SK-N-DZ (cell line): ENCODE data around the gene TRIM40. TPM values are rescaled to one million over a fixed set of nuclear protein-coding genes. Genes with fewer than 3 reads are reported as not detected.

Experiments
- DNase-seq: peaks from one replicate; pipeline ENCODE4 v3.0.0-alpha.2; 2015; ENCODE audit warnings: low spot score
- polyA plus RNA-seq, 2 experiments: library from polyadenylated mRNA; depleted of rRNA; stranded (reverse); fragments of >200 nt; gene quantifications; 2 replicates each; pipeline ENCODE4 v1.2.3, GENCODE V29; 2014

Gene TRIM40, protein sequence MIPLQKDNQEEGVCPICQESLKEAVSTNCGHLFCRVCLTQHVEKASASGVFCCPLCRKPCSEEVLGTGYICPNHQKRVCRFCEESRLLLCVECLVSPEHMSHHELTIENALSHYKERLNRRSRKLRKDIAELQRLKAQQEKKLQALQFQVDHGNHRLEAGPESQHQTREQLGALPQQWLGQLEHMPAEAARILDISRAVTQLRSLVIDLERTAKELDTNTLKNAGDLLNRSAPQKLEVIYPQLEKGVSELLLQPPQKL
- polyA plus RNA-seq (2014; cell fraction: cytosol; rRNA removed), result 0.08 TPM in 1 of 2 replicates, not detected in the other
- 0.09 TPM in 1 of 2 replicates, not detected in the other for polyA plus RNA-seq (2014; cell fraction: nucleus; rRNA removed)

DNA sequence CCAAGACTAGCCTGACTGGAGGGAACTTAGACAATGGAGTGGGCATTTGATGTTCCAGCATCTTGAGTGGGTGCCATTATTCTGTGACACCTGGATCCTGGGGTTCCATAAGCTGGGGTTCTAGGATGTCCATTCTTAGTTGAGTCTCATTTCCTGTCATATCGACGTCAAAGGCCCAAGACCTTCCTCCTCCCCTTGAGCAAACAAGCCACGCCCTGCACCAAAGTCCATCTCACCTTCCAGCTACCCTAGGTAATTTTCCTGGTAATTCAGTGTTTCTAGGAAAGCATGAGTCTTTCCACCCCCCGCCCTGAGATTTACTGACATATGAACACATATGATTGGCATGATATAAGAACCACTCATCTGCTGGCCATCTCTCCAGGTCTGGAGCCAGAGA lies at the start of gene TRIM40:
Gene TRIM40, plus strand, starts transcription at position 384 of the 400 bp plus-strand sequence. CDS start 897 bp downstream, outside the sequence.
- no peak for DNase-seq

DNA sequence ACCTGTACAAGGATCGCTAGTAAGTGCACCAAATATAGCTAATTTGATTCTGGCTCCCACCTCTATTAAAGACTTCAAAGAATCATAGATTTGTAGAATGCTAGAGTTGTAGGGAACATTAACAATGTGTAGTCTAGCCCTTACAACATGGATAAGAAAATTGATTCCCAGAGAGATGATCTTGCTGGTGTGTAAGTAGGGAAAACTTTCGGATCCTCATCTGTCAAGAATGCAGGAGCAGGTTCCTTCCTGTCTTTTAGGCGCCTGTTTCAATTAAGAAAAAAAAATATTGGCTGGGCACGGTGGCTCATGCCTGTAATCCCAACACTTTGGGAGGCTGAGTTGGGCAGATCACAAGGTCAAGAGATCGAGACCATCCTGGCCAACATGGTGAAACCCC lies 48.1 kb upstream of the TRIM40 start:
- DNase-seq, result no peak

DNA sequence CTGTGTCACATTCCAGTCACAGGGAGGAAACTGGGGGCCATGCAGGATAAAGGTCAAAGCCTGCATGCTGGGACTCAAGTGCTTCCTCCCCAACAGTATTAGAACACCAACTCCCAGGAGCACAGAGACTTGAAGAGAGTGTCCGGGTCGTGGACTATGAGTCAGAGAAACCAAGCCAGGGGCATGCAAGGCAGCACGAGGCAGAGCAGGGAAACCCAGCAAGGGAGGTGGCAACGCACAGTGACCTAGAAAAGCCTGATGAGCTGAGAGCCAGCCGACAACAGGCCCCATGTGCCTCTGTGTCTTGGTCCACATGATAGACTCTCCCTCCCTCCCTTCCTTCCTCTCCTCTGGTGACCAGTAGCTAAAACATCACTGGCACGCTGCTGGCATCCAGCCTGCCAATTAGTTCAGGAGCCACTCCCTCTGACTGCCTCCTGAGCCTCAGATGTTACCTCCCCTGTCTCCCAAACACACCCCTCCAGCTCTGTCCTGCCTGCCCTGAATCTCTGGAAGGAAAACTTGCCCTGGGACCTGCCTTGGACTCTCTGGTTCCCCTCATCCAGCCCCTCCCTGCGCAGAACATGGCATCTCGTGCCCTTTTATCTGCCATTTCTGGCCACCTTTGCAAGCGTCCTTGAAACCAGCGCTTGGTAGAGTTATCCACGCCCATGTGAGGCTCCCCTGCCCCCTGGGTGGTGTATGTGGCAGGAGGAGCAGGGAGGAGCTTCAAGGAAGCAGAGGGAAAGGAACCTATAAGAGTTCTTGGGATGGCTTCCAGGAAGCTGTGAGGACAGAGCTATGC lies 44.2 kb upstream of the TRIM40 start:
- no peak for DNase-seq

DNA sequence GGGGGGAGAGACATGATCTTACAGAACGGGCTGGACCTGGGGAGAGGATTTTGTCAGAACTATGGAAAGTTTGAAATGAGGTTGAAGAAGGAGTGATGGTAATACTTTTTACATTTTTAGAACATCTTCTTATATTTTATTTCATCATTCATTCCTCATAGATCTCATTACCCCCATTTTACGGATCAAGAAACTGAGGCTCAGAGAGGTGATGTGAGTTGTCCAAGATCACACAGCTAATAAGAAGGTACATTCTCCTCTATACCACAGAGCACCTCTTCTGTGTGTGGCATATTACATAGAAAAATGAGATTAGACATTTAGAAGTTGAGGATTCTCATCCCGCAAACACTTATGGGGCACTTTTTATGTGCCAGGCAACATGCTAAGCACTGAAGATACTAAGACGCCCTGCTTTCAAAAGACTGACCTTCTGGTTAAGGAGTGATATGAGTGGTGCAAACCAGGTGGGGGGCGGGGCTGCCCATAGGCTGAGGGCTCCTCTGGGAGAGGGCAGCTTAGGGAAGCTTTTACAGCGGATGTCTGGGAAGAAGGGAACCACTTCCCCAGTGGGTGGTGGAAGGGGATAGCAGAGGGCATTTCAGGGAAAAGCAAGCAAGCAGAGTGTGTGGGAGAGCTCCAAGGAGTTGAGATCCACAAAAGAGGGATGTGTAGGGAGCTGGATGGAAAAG lies 42.9 kb upstream of the TRIM40 start:
- DNase-seq, result no peak

DNA sequence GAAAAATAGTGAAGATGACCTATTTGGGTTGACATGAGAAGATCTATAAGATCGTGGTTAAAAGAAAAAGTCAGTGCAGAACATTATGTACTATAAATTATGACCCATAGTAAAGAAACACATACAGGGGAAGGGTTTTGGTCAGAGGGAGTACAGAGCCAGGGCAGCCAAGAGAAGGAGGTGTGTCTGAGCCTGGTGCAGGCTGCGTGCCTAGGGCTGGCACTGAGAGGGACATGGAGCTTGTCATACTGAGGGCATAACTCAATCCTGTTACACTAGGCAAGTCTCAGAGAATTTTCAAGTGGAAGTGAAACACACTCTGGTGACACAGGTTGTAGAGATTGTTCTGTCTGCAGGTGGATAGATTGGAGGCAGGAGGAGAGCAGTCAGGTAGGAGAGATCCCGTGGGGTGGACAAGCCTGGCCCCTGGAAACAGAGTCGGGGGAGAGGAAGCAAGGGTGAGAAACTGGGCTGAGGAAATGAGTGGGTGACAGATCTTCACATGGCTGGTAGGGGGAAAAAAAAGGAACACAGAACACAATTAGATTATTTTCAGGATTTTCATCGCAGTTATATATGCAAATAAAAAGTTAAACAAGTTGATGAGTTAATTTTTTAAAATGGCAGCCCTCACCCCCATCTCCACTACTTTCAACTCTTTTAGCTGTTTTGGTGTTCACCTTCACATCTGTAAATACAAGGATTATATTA lies 41.8 kb upstream of the TRIM40 start:
- DNase-seq, result no peak

DNA sequence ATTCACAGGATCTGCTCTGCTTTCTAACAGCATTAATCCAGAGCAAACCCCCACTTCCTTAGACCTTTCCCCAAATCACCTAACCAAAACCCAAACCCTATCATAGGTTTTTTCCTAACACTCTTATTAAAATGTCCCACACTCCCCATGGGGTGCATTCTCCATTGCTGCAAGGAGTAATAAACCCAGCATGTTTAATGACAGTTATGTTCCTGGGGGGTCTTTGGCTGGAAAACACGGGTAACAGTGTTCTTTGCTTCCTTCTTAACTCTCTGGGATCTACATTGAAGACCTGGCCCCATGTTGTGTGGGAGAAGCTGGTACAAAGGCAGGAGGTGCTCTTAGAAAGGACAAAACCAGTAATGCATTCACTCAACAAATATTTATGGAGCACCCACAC lies 39.1 kb upstream of the TRIM40 start:
- no peak for DNase-seq

DNA sequence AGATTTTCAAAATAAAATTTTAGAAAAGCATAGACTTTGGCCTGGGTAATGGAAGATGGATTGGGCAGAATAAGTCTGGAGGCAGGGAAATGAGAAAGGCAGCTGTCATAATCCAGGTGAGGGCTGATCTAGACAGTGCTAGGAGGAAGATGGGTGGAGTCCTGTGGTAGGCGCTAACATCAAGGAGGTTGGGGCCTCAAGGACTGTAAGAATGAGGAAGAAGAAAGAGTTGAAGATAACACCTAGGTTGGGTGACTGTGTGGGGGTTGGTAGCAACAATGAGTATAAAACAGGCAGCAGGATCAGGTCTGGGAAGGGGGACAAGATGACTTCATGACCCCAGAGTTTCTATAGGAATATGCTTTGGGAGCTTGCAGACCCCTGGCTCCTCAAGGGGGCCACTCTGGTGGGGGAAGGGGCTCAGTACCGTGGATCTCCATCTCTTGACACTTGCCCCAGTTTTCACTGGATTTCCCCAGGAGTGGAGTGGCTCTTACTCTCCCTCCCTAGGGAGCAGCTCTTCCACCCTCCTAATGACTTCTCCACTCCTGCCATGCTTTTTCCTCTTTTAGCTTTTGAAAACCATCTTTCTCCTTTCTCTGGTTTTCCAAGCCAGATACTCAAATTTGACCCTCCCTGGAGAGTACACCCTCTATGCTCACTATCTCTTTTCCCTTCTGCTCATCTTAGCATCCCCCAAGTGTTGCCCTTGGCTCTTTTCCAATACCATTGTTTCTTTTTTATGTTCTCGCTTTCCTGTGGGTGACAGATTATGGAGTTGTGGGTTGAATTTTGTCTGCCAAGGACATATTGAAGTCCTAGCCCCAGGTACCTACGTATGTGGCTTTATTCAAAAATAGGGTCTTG lies 37.8 kb upstream of the TRIM40 start:
- no peak for DNase-seq

DNA sequence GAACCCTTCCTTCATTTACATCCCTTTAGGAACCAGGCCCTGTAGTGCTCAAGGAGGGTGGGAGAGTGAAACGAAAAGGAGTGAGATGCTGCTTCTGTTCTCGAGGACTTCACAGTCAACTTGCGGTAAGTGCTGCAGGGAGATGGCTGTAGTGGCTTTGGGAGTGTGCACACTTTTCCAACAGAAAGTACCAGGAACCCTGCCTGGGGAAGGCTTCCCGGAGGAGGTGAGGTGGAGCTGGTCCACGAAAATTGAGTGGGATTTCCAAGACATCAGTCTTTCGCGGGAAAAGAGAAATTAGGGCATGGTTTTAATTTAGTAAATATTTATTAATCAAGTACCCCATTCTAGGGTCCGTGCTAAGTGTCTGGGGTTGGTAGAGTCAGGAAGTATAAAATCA lies 35.8 kb upstream of the TRIM40 start:
- DNase-seq, result no peak

DNA sequence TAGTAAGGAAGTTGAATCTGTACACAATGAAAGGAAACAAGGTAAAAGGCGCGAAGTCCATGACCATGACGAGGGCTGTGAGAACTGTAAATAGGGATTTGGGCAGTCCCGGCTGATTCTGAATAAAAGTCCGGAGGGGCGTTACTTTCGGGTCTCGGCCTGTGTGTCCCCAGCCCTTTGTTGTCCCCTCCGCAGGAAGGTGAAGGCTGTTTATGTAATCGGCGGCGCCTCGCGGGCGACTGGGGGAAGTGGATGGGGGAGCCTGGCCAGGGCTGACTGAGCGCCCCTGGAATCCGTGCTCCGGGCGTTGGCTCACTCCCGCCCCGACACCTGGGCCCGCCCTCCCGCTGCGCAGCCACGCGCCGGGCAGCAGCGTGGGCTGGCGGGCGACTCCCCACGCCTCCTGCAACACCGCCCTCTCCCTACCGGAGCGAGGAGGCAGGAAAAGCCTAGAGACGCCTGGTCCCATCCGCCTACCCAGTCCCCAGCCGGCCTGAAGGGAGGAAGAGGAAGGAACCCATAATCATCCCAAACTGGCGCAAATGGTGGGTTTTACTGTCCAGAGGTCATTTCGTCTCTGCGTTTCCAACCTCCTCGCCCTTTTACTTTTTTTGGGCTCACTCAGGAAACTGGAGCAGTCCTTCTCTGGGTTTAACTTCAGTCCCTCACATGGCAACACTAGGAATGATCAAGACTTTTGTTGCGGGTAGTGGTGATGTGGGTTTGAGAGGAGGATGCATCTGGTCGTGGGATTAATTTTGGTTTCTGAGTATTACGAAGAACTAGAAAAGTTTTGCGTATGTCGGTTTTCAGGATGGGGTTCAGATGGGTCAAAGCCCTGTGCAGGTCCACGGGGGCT lies 35.1 kb upstream of the TRIM40 start:
- no peak for DNase-seq

DNA sequence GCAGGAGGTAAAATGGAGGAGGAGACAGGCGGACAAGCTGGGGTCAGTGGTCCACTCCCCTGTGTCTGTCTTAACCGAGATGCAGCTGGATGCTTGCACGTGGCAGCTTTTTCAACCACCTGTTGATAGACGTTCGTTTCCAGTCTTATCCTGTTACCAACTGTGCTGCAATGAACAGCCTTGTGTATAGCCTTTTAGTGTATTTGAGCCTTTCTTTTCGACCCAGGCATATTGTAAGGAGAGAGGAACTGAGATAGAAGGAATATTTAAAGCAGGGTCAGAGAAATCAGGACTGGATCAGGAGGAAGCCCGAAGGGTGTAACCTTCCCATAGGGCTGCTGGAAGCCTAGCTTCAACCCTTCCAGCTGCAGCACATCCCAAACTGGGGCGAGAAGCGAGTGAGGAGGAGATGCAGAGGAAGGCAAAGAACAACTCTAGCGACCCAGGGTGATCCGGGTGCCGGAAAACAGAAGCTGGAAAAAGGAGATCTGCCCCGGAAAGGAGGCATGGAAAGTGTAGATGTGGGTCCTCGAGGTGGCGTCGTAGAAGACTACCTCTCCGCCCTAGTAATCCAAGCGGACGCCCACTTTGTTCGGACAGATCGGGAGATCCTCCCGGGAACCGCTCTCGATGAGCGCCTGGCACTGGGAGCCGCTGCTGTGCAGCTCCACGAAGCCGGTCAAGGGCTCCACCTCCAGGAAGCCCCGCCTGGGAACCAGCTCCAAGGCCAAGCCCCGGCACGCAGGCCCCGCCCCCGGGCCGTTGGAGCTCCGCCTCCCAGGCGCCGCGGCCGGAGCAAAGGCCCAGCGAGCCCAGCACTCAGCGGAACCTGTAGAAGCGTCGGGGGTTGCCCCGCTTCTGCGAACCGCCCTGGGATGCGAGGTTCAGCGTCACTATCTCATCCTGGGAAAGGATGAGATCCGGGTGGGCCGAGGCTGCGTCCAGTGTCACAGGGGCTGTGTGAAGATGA lies 34.2 kb upstream of the TRIM40 start:
- DNase-seq, result peak; percentile 82

DNA sequence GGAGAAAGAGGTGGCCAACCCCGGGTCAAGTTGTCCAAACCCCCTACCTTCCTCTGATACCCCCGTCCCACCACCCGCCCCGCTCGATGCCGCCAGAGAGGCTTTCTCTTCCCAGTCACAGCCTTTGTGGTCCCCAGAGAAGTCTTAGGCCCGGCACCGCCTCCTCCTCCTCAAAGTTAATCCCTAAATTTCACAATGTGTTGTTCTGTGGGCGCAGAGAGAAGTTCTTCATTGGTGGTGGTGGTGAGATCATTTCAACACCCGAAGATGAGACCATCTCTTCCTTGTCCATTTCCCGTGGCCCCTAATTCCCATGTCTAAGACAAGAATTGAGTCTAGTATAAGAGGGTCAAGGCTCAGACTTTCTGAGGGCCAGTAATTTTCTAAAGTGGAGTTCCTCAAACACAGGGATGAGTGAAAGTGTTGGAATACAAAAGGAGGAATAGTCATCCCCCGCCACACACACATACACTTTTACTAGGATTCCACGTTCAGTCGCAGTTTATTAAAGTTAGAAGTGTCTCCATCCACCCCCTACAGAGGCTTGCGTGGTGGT lies 33.4 kb upstream of the TRIM40 start:
- DNase-seq, result no peak

DNA sequence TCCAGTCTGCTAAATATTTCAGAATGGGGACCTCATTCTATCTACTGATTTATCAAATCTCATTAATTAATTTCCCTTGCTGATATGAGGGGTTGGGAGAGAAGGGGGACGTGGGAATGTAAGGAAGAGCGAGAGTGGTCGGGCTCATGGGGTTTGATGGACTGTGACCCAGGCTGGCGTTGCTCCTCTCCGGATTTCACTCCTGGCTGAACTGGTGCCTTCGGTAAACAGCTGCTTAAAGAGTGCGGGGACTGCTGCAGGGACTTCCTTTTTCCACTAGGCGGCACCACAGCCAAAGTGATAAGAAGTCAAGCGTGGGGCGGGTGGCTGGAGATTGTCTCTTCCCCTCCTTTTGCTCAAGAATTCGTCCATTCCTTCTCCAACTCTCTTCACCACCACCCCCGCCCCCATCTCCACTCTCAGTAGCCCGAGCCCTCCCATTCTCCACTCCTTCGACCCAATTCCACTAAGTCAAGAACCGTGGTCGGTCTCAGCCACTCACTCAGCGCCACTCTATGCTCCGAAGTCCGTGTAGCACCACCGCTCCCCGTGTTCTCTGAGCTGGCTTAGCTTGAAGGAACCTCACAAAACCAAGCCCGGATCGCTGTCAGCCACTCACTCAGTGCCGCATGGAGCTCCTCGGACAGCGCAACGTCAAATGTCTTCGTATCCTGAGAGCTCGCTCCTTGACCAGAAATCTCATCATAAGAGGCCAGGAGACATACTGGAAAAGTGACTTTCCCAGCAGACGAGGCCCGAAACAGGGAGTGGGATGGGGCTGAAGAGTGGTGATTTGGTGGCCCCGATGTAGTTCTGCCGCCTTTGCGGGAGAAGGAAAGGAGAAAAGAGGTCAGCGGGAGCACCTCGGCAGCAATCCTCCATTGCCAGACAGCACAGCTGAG lies 32.7 kb upstream of the TRIM40 start:
- DNase-seq, result peak; percentile 85

DNA sequence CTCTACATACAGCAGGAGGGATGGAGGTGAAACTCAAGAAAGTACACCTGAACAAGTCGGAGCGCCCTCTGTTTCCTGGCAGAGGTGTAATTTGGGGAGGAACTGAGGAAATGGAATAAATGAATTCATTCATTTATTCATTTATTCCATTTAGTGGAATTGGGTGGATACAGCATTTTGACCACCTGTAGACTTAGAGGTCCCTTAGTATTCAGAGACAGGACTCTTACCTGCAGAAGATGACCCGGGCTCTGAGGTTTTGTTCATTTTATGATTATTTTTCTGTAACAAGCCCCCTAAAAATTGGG lies 32.1 kb upstream of the TRIM40 start:
- DNase-seq, result no peak

DNA sequence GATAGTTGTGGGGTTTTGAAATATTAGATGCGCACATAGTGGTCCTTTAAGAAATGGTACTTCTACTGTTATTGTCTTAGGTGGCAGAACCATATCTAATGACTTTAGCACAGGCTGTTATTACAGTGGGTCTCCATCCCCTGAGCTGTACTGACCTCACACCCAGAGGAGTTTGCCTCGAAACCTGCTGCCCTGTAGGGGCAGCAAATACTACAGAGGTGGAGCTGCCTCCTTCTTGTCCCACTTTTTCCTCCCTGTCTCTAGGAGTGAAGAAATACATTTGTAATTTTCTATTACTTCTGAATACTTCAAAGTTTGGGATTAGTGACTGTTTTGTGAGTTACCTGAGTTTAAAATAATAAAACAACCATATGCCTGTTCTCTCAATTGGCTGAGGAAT lies 31.3 kb upstream of the TRIM40 start:
- DNase-seq, result no peak

DNA sequence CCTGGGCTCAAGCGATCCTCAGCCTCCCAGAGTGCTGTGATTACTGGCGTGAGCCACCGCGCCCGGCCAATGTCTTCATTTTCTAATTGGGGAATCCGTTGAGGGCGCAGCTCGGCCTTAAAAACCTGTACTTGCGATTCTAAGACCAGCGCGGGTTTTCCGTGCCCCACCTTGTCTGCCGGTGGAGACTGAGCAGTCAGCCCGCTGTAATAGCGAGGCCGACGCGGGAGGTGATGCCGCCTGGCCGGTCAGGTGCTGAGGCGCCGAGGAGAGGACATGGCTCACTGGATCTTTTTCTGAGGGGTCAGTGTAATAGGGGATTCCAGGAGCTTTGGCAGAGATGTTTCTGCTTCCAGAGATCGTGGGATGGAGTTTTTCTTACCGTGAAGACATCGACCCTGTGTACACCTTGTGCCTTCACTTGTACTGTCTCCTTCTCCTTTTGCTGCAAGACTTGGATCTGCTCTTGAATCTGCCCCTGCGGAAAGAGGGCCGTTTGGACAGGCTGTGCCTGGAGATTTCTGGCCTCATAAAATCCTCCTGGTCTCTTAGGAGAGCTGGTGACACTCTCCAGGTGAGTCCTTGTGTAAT lies 24.6 kb upstream of the TRIM40 start:
- DNase-seq, result no peak

DNA sequence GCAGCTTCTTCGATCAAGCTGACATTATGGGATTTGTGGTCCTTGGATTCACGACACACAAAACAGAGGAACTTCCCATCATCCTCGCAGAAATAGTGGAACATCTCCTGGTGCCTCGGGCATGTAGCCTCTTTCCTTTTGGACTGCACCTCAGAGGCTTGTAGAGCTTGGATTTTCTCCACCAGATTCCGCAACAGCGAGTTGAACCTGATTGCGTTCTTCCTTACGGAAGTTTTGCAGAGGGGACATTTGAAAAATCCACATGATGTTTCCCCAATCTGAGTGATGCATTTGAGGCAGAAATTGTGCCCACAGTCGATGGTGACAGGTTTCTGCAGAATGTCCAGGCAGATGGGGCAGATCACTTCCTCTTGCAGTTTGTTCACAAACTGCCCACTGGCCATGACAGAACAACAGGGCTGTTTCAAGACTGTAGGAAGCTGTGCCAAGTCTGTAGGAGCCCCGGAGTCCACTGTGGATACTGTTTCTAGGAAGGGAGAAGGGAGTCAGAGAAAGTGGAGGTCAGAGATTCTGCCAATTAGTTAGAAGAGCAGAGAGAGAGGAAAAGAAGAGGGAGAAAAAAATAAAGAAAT lies 23.4 kb upstream of the TRIM40 start:
- DNase-seq, result no peak
